Gastroesophageal sphincter (tissue), 4 donors: Measurements from ENCODE around the gene HSD17B14. TPM values are rescaled to one million over a fixed set of nuclear protein-coding genes. Genes with fewer than 3 reads are reported as not detected.

ENCODE experiments used
- ATAC-seq: fragments of 150-250 bp; one replicate; pipeline ENCODE4 v1.9.1; 2016; ENCODE audit warnings: mild to moderate bottlenecking, moderate library complexity
- H3K27ac ChIP-seq, 4 donors: fragments of 200-600 bp; sonication (generic) in 3 of 4; 1 replicate in 3 of 4; 2 replicates in 1 of 4; pipeline ENCODE4 v1.5.1; 2016 to 2019
- H3K27me3 ChIP-seq: fragments of 200-600 bp; sonication (generic); one replicate; pipeline ENCODE4 v1.5.1; 2019
- H3K36me3 ChIP-seq, 2 donors: fragments of 200-600 bp; sonication (generic); one replicate each; pipeline ENCODE4 v1.5.1; 2019; ENCODE audit warnings: control low read depth in 1 of 2
- H3K4me1 ChIP-seq, 3 donors: fragments of 200-600 bp; sonication (generic); 1 replicate in 2 of 3; 2 replicates in 1 of 3; pipeline ENCODE4 v1.5.1; 2016 to 2019; ENCODE audit warnings: control low read depth in 2 of 3
- H3K4me3 ChIP-seq, 2 donors: fragments of 200-600 bp; sonication (generic); one replicate each; pipeline ENCODE4 v1.5.1; 2019; ENCODE audit warnings: mild to moderate bottlenecking in 1 of 2, moderate library complexity in 1 of 2
- H3K9me3 ChIP-seq, 3 donors: fragments of 200-600 bp; sonication (generic); one replicate each; pipeline ENCODE4 v1.5.1; 2017 to 2019; ENCODE audit warnings: control low read depth in 2 of 3
- EP300 ChIP-seq: sonication (generic); formaldehyde crosslinking; IDR thresholded peaks from one replicate; pipeline ENCODE4 v1.6.1; 2017; ENCODE audit warnings: antibody characterized with exemption, mild to moderate bottlenecking
- POLR2A ChIP-seq, 2 donors: fragments of 450-650 bp; IDR thresholded peaks; one replicate each; pipeline ENCODE4 v1.6.1; 2017; ENCODE audit warnings: antibody characterized with exemption in 2 of 2, mild to moderate bottlenecking in 2 of 2, moderate library complexity in 1 of 2
- POLR2AphosphoS5 ChIP-seq: sonication (generic); formaldehyde crosslinking; IDR thresholded peaks from one replicate; pipeline ENCODE4 v1.6.1; 2017; ENCODE audit warnings: antibody characterized with exemption
- WGBS, 2 donors: methylation state at CpG; one replicate each; pipeline ENCODE4 v1.1.5; 2018; ENCODE audit warnings: low coverage in 1 of 2; 5-methylcytosine and 5-hydroxymethylcytosine counted together
- total RNA-seq, 4 donors: library from RNA; depleted of rRNA; stranded (reverse); fragments of >200 nt; gene quantifications; one replicate each; pipeline ENCODE4 v1.1.0, GENCODE V29; 2016
- TF ChIP-seq, protein P1 (sequence below), 4 experiments: fragments of 200-600 bp in 2 of 4; fragments of 450-650 bp in 2 of 4; sonication (generic) in 1 of 4; IDR thresholded peaks; one replicate each; pipeline ENCODE4 v1.5.1; 2017 to 2019; ENCODE audit warnings: antibody characterized with exemption in 4 of 4, mild to moderate bottlenecking in 2 of 4, moderate library complexity in 2 of 4

HSD17B14 gene
- total RNA-seq, 4 donors from 2014 or later, result 5.3 to 12.5 (median 8.2) TPM

- TF ChIP-seq EP300 (no peak), POLR2AphosphoS5 (no peak), POLR2A (IDR thresholded peaks at IDR 0.05) (no peak)
- TF ChIP-seq, protein P1, sequence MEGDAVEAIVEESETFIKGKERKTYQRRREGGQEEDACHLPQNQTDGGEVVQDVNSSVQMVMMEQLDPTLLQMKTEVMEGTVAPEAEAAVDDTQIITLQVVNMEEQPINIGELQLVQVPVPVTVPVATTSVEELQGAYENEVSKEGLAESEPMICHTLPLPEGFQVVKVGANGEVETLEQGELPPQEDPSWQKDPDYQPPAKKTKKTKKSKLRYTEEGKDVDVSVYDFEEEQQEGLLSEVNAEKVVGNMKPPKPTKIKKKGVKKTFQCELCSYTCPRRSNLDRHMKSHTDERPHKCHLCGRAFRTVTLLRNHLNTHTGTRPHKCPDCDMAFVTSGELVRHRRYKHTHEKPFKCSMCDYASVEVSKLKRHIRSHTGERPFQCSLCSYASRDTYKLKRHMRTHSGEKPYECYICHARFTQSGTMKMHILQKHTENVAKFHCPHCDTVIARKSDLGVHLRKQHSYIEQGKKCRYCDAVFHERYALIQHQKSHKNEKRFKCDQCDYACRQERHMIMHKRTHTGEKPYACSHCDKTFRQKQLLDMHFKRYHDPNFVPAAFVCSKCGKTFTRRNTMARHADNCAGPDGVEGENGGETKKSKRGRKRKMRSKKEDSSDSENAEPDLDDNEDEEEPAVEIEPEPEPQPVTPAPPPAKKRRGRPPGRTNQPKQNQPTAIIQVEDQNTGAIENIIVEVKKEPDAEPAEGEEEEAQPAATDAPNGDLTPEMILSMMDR (IDR thresholded peaks at IDR 0.05), result no peak
- peaks cover 0 to 24% (median 14%) of the 10 kb centered on the region in 3 donors for H3K4me1 ChIP-seq
- H3K9me3 ChIP-seq, result no peaks in the 10 kb centered on the region
- H3K27ac ChIP-seq, result peak overlapping the region in 3 of 4 donors; percentile 85 to 92 (median 88)
- H3K36me3 ChIP-seq, result peaks cover 0 to 46% of the 10 kb centered on the region in 2 donors
- no peaks in the 10 kb centered on the region for H3K27me3 ChIP-seq
- H3K4me3 ChIP-seq, result no peak overlapping the region
- no peak for ATAC-seq
- WGBS, 2 donors, result 93 to 100% methylated on average over 3 to 4 of the region's 7 CpGs
Observed at GRCh38 chr19:48797103-48797502, 39.2 kb downstream of the HSD17B14 start.

DNA sequence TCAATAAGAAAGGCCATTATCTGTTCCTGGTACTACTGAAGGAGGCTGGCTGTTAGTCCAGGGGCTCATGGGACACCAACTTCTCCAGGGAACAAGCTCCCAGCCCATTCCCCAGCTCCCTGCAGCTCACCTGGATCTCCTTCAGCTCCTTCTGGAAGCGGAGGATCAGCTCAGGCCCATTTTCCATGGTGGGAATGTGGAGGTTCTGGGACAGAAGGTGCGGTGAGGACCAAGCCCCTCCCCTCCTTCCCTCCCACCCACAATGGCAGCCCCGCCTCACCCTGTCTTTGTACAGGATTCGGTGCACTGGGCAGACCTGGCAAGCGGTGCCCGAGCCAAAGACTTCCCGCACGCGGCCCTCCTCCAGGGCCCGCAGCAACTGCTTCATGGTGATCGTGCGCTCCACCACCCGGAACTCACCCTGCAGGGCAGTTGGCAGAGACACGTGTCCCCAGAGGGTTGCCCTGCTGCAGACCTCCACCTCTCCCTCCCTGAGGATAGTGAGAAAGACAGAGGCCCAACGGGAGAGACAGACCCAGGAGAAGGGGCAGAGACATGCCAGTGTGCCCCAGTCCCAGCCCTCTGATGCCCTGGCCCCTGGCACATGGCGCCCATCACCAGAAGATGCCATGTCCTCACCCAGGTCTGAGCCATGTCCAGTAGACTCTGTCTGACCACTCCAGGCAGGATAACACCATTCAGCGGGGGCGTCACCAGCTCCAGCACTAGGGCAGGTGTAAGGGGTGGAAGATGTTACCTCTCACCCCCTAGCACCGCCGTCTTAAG, 39.8 kb downstream of the HSD17B14 start:
- no peak overlapping the region for H3K4me3 ChIP-seq
- peaks cover 0 to 24% (median 14%) of the 10 kb centered on the region in 3 donors for H3K4me1 ChIP-seq
- H3K36me3 ChIP-seq, result peaks cover 0 to 46% of the 10 kb centered on the region in 2 donors
- no peak for ATAC-seq
- whole genome bisulfite sequencing, 2 donors, result 80 to 83% methylated on average over 1 to 4 of the region's 20 CpGs
- peak overlapping the region; percentile 69 to 92 (median 86) for H3K27ac ChIP-seq
- no peak for TF ChIP-seq POLR2AphosphoS5
- TF ChIP-seq, protein P1 (IDR thresholded peaks at IDR 0.05), result no peak
- no peak for TF ChIP-seq EP300
- no peak for TF ChIP-seq POLR2A (IDR thresholded peaks at IDR 0.05)
- no peaks in the 10 kb centered on the region for H3K27me3 ChIP-seq
- no peaks in the 10 kb centered on the region for H3K9me3 ChIP-seq

- peaks cover 0 to 42% of the 10 kb centered on the region in 2 donors for H3K36me3 ChIP-seq
- peak overlapping the region; percentile 69 to 92 (median 86) for H3K27ac ChIP-seq
- no peak for TF ChIP-seq POLR2AphosphoS5
- TF ChIP-seq POLR2A (IDR thresholded peaks at IDR 0.05), result no peak
- TF ChIP-seq, protein P1 (IDR thresholded peaks at IDR 0.05), result no peak
- no peak for TF ChIP-seq EP300
- H3K4me3 ChIP-seq, result no peak overlapping the region
- WGBS, 2 donors, result 0% methylated on average over 1 of the region's 2 CpGs; no CpG with 5 or more reads in 1 of the 2 donors
- H3K9me3 ChIP-seq, result no peaks in the 10 kb centered on the region
- ATAC-seq, result peak; percentile 75
- H3K4me1 ChIP-seq, result peaks cover 0 to 24% (median 14%) of the 10 kb centered on the region in 3 donors
- H3K27me3 ChIP-seq, result no peaks in the 10 kb centered on the region
Observed at GRCh38 chr19:48795685-48796070, 40.6 kb downstream of the HSD17B14 start.

DNA sequence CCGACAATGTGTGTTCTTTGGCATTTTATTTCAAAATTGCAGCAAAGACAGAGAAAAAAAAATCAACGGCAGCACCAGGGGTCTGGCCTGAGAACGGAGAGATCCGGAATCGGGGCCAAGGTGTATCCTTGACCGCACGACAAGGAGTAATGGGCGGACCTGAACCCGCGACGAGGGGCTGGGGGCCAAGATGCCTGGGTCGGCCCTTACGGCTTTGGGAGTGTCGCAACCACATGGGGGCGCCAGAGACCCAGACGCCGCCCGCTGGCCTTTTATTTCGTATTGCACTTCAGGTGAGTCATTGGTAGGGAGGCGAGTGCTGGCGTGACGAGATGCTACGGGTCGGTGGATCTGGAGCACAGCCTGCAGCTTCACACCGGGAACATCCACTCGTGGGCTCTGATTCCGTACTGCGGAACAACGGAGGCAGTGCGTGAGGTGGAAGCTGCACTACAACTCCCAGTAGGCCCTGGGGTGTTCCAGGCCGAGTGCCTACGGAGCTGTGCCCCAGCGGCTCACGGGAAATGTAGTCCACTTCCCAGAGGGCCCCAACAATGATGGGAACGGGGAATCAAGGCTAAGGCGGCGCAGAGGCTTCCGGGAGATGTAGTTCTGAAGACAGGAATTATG, 41.1 kb downstream of the HSD17B14 start:
- Histone ChIP-seq H3K36me3 (peaks cover 0 to 37% of the 10 kb centered on the region in 2 donors), H3K9me3 (no peaks in the 10 kb centered on the region), H3K4me3 (peak overlapping the region; percentile 7 to 49), H3K27ac (peak overlapping the region; percentile 69 to 92 (median 86)), H3K27me3 (no peaks in the 10 kb centered on the region), H3K4me1 (peaks cover 0 to 24% (median 14%) of the 10 kb centered on the region in 3 donors)
- peak; percentile 96 for ATAC-seq
- TF ChIP-seq, protein P1 (IDR thresholded peaks at IDR 0.05), result peak in 3 of 4 experiments; percentile 93 to 97 (median 96)
- TF ChIP-seq EP300 (no peak), POLR2A (IDR thresholded peaks at IDR 0.05) (no peak), POLR2AphosphoS5 (peak; percentile 68)
- 0 to 3% methylated on average over 7 to 17 of the region's 38 CpGs for WGBS, 2 donors
